ENCODE results near the gene HIP1. TPM values are rescaled to one million over a fixed set of nuclear protein-coding genes. Genes with fewer than 3 reads are reported as not detected.
"Not testable (repeated sequence)": the region's sequence is repeated elsewhere in the genome, so short reads cannot be mapped to it uniquely, and the experiment has no call there.

HIP1 gene
- total and polyA plus RNA-seq, 2 of the 13 experiments (the other 11 are each of a cell fraction or from before 2014, with no cell fraction given), result 4.5 to 6.2 TPM

DNA sequence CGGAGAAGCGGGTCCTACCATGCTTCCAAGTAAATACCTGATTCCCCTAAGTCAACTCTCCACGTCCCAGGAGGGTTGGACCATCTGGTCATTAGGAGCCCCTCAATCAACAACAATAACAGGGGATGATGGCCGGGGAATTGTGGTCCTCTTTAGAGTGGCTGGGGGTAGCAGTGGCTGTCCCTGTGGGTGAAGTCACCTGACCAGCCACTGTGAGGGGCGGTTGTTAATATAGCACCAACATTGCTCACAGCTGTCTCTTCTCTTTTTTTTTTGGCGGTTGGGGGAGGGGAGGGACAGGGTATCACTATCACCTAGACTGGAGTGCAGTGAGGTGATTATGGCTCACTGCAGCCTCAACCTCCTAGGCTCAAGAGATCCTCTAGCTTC is 178.8 kb downstream of the HIP1 start (continued):
- TF ChIP-seq, protein P1, sequence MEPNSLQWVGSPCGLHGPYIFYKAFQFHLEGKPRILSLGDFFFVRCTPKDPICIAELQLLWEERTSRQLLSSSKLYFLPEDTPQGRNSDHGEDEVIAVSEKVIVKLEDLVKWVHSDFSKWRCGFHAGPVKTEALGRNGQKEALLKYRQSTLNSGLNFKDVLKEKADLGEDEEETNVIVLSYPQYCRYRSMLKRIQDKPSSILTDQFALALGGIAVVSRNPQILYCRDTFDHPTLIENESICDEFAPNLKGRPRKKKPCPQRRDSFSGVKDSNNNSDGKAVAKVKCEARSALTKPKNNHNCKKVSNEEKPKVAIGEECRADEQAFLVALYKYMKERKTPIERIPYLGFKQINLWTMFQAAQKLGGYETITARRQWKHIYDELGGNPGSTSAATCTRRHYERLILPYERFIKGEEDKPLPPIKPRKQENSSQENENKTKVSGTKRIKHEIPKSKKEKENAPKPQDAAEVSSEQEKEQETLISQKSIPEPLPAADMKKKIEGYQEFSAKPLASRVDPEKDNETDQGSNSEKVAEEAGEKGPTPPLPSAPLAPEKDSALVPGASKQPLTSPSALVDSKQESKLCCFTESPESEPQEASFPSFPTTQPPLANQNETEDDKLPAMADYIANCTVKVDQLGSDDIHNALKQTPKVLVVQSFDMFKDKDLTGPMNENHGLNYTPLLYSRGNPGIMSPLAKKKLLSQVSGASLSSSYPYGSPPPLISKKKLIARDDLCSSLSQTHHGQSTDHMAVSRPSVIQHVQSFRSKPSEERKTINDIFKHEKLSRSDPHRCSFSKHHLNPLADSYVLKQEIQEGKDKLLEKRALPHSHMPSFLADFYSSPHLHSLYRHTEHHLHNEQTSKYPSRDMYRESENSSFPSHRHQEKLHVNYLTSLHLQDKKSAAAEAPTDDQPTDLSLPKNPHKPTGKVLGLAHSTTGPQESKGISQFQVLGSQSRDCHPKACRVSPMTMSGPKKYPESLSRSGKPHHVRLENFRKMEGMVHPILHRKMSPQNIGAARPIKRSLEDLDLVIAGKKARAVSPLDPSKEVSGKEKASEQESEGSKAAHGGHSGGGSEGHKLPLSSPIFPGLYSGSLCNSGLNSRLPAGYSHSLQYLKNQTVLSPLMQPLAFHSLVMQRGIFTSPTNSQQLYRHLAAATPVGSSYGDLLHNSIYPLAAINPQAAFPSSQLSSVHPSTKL (CRISPR knock-in tag; IDR thresholded peaks at IDR 0.05), result no peak
- TF ChIP-seq ZNF678 (CRISPR knock-in tag; IDR thresholded peaks at IDR 0.05), result no peak

DNA sequence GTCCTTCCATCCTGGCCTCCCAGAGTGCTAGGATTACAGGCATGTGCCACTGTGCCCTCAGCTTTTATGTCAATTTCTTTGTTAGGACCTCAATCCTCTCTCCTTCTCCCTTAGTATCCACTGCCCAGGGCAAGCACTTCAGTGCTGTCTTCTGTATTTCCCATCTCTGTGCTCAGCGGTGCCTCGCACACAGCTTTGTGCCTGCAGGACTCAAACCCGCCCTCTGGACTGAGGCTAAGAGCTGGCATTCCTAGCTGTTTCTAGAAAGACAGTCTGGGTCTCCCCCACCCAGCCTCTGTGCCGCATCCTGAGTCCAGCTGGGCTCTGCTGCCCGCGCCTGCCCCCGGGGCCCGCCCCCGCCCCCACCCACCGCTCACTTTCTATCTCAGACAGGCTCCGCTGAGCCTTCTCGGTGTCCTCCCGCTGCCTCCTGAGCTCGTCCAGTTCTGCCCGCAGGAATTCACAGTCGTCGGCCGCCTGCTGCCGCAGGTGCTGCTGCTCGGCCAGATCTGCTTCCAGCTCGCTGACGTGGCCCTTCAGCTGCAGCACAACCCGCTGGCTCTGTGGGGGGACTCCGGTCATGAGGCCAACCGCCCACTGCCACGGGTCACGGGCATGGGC is 179.3 kb downstream of the HIP1 start:
- in situ Hi-C loops (cut with HindIII; ENCODE audit: extremely low pct_ligation_motif_present, low pct_unique_long_range_greater_than_20kb), result no loop called here
- H3K4me3 ChIP-seq (replicated peaks in 1 of 3; ENCODE audit: insufficient read depth in 1 of 3, low read depth in 2 of 3, low read length in 3 of 3), result no peak overlapping the region
- H3K9me3 ChIP-seq (ENCODE audit: low read length), result no peaks in the 10 kb centered on the region
- peaks cover 10% of the 10 kb centered on the region; the same call in 1 of the 2 replicates for H3K4me1 ChIP-seq (ENCODE audit: insufficient read depth, low read length)
- BruUV-seq (replicated peaks), result no TSS peak
- no peaks in the 10 kb centered on the region for H4K20me1 ChIP-seq (ENCODE audit: insufficient read depth, low read length)
- 92% methylated on average over 22 of the region's 27 CpGs for WGBS (ENCODE audit: low lambda C conversion rate)
- no peak overlapping the region for H2AFZ ChIP-seq (ENCODE audit: low read length)
- FAIRE-seq, result no peak
- H3K36me3 ChIP-seq (replicated peaks in 1 of 2; ENCODE audit: control insufficient read depth in 1 of 2, insufficient read depth in 2 of 2, low read length in 2 of 2), result peaks cover 0 to 4% of the 10 kb centered on the region in 2 experiments; a peak in 2 of 5 replicates
- no peak overlapping the region for H3K4me2 ChIP-seq (ENCODE audit: low read depth, low read length)
- intact Hi-C loops (cut with micrococcal nuclease; ENCODE audit: unreplicated experiment), result no loop called here
- no peaks in the 10 kb centered on the region for H3K79me2 ChIP-seq (ENCODE audit: insufficient read depth, low read length)
- no peak overlapping the region for H3K9ac ChIP-seq (ENCODE audit: insufficient read depth, low read depth, low read length)
- TF ChIP-seq GATAD1 (CRISPR knock-in tag; IDR thresholded peaks at IDR 0.05) (no peak), NFIB (CRISPR knock-in tag; IDR thresholded peaks at IDR 0.05; ENCODE audit: borderline replicate concordance) (no peak), MBD4 (IDR thresholded peaks at IDR 0.05; ENCODE audit: borderline replicate concordance, low read length) (no peak), ZNF564 (CRISPR knock-in tag; IDR thresholded peaks at IDR 0.05) (no peak), ARID2 (CRISPR knock-in tag; IDR thresholded peaks at IDR 0.05; ENCODE audit: borderline replicate concordance) (no peak), ZNF891 (CRISPR knock-in tag; IDR thresholded peaks at IDR 0.05) (no peak)
- POLR2A ChIA-PET, result no interaction called here
- DNase-seq (ENCODE audit: low spot score), result no peak
- no peaks in the 10 kb centered on the region for H3K27me3 ChIP-seq (ENCODE audit: control insufficient read depth in 1 of 2, insufficient read depth in 2 of 2, low read length in 2 of 2)
- CTCF ChIA-PET (ENCODE audit: low intra/inter-chr PET ratio, low total read pairs), result no interaction called here
- H3K27ac ChIP-seq (ENCODE audit: extremely low read length, insufficient read depth, low read length), result no peak overlapping the region
- ATAC-seq, result no peak

GRCh38 chr7:75556835-75557234 is 181.9 kb downstream of the HIP1 start:
- H3K79me2 ChIP-seq (ENCODE audit: insufficient read depth, low read length); H2AFZ ChIP-seq (ENCODE audit: low read length); H4K20me1 ChIP-seq (ENCODE audit: insufficient read depth, low read length); H3K9ac ChIP-seq (ENCODE audit: insufficient read depth, low read depth, low read length); H3K27me3 ChIP-seq (ENCODE audit: control insufficient read depth in 1 of 2, insufficient read depth in 2 of 2, low read length in 2 of 2); H3K27ac ChIP-seq (ENCODE audit: extremely low read length, insufficient read depth, low read length); H3K4me3 ChIP-seq (replicated peaks in 1 of 3; ENCODE audit: insufficient read depth in 1 of 3, low read depth in 2 of 3, low read length in 3 of 3); ATAC-seq; H3K9me3 ChIP-seq (ENCODE audit: low read length); in situ Hi-C loops (cut with HindIII; ENCODE audit: extremely low pct_ligation_motif_present, low pct_unique_long_range_greater_than_20kb); POLR2A ChIA-PET; intact Hi-C loops (cut with micrococcal nuclease; ENCODE audit: unreplicated experiment); H3K36me3 ChIP-seq (replicated peaks in 1 of 2; ENCODE audit: control insufficient read depth in 1 of 2, insufficient read depth in 2 of 2, low read length in 2 of 2); CTCF ChIA-PET (ENCODE audit: low intra/inter-chr PET ratio, low total read pairs); BruUV-seq (replicated peaks); H3K4me2 ChIP-seq (ENCODE audit: low read depth, low read length); DNase-seq (ENCODE audit: low spot score); FAIRE-seq: not testable (repeated sequence)
- WGBS (ENCODE audit: low lambda C conversion rate), result 94% methylated on average over 6 of the region's 6 CpGs
- H3K4me1 ChIP-seq (ENCODE audit: insufficient read depth, low read length), result peaks cover 10% of the 10 kb centered on the region; the same call in 1 of the 2 replicates

Data from HepG2 (cell line).